GM12872 (cell line): ENCODE data around the gene FKBP7.

Experiments
- TF ChIP-seq, protein P1 (sequence below): IDR thresholded peaks from 3 replicates; pipeline ENCODE4 v1.5.1; 2011; ENCODE audit warnings: low read depth, mild to moderate bottlenecking, low read length, moderate library complexity; ENCODE audit not compliant: insufficient read depth

The FKBP7 gene

DNA sequence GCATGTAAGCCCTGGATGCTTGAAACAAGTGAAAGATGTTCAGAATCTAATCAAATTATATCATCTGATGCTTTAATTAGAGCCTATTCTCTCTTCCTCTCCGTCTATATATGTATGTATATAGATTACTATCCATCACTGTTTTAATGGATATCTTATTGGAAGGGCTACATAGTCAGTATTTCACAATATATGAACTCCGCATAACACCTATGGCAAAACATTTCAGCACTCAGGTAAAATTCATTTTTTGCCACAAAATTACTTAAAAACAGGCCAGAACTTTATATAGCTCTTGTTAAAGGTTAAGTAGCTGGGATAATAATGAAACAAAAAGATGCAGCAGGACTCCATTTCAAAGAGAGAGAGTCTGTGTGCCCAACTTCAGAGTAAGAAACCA lies 26.1 kb downstream of the FKBP7 start:
- TF ChIP-seq, protein P1, sequence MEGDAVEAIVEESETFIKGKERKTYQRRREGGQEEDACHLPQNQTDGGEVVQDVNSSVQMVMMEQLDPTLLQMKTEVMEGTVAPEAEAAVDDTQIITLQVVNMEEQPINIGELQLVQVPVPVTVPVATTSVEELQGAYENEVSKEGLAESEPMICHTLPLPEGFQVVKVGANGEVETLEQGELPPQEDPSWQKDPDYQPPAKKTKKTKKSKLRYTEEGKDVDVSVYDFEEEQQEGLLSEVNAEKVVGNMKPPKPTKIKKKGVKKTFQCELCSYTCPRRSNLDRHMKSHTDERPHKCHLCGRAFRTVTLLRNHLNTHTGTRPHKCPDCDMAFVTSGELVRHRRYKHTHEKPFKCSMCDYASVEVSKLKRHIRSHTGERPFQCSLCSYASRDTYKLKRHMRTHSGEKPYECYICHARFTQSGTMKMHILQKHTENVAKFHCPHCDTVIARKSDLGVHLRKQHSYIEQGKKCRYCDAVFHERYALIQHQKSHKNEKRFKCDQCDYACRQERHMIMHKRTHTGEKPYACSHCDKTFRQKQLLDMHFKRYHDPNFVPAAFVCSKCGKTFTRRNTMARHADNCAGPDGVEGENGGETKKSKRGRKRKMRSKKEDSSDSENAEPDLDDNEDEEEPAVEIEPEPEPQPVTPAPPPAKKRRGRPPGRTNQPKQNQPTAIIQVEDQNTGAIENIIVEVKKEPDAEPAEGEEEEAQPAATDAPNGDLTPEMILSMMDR: no peak

DNA sequence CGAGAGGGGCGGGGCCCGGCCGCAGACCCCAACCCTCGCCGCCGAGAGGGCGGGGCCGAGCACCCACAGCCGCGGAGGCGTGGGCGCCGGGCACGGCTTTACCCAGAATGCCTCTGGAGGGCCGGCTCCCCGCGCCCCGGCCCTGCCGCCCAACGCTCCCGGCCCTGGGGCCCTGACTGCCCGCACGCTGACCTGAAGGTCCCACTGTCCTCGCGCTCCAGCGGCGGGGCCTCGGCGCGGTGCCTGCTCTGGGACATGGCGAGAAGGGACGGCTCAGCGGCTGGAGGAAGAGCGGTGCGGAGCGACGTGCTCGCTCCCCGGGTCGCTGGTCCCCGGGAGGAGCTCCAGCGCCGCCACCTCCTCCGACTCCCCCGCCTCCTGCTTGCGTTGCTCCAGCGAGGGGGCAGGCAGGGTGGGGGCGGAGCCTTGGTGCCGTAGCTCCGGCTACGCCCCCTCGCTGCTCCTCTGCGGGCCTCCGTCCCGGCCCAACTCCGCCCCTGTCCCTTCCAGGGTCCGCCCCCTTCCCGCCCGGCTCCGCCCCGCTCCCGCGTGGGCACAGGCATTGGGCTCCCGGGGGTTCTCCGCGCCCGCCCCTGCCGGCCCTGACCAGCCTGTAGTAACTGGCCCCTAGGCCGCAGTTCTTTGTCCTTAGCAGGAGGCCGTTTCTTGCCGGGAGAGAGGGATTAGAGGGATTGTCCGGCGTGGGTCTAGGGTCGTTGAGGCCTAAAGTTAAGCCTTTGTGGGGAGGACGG lies 27.4 kb downstream of the FKBP7 start, which contains the start of the genes PJVK and PRKRA:
TSS of gene PJVK (plus strand) at position 605 of the 752 bp plus-strand sequence. CDS start 2,032 bp downstream, outside the sequence.
TSS of gene PRKRA (minus strand) at position 402 of the 752 bp plus-strand sequence. CDS start at position 257, 145 bp downstream.
- TF ChIP-seq, protein P1: no peak

GRCh38 chr2:178450524-178450773 lies 28.0 kb downstream of the FKBP7 start:
- TF ChIP-seq, protein P1: no peak

GRCh38 chr2:178449700-178450523 lies 28.5 kb downstream of the FKBP7 start:
- TF ChIP-seq, protein P1: no peak

GRCh38 chr2:178448968-178449661 lies 29.3 kb downstream of the FKBP7 start:
- TF ChIP-seq, protein P1: no peak

GRCh38 chr2:178441426-178441825 lies 37.0 kb downstream of the FKBP7 start:
- TF ChIP-seq, protein P1: no peak

DNA sequence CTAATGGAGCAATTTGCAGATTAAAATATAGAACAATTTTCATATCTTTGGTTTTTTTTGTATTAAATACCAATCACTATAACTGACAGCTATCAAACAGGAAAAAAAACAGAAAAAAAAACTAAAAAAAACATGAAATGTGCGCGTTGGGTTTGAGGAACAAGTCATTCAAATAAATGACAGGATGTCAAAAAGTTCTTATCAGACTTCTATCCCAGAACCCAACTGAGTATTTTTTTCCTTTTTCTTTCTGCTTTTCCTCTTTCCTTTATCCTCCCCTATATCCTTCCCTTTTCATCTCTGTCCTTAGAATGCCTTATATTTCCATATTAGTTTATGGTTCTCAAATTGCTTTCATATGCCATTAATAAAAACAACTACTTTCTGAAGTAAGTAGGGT lies 41.7 kb downstream of the FKBP7 start:
- TF ChIP-seq, protein P1: no peak
